Glomerular endothelial cell (primary cell): ENCODE data around the gene GIT2. TPM values are rescaled to one million over a fixed set of nuclear protein-coding genes. Genes with fewer than 3 reads are reported as not detected.
A peak's percentile ranks its signal among the peaks of the same experiment; 100 is the strongest.
"Not testable (repeated sequence)": the region's sequence is repeated elsewhere in the genome, so short reads cannot be mapped to it uniquely, and the experiment has no call there.

Experiments used
- DNase-seq: peaks from one replicate; pipeline ENCODE4 v3.0.0-alpha.2; 2011; ENCODE audit warnings: low read depth, low spot score; ENCODE audit errors: extremely low read depth
- total RNA-seq: library from RNA; depleted of rRNA; stranded (reverse); fragments of >200 nt; gene quantifications from 2 replicates; pipeline ENCODE4 v1.2.3, GENCODE V29; 2015

The GIT2 gene
- total RNA-seq, 1 donor from 2014 or later = 65.6 TPM

- no peak for DNase-seq
These were observed 99.1 kb downstream of the GIT2 start for GRCh38 chr12:109897029-109897428.

DNA sequence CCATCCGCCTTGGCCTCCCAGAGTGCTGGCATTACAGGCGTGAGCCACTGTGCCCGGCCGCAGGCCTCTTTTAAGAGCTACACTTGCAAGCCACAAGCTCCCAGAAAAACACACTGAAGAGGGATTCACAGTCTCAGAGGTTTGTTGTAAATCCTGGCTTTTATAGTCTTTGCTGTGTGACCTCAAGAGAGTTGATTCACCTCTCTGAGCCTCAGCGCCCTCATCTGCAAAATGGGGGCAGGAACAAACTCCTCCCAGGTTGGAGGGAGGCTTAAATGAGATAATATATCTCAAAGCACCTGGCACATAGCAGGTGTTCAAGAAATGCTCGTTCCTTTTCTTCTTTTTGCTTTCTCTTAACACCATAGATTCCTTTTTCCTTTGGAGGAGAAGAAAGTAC, 100.0 kb downstream of the GIT2 start:
- DNase-seq = no peak

DNA sequence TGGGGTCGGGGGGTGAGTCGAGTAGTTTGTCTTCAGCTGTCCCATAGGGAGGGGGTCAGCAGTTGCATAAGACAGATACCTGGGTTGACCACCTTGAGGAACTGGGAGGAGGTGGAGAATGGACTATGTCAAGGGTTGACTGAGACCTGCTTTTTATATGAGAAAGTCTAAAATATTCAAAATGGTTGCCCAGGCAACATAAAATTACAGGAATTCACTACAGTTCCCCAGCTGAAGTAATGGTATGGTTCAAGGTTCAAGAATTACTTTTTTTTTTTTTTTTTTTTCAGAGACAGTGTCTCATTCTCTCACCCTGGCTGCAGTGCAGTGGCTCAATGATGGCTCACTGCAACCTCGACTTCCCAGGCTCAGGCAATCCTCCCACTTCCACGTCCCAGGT, 101.2 kb downstream of the GIT2 start:
- DNase-seq = no peak

GRCh38 chr12:109893261-109893995, 102.7 kb downstream of the GIT2 start:
- no peak for DNase-seq

DNA sequence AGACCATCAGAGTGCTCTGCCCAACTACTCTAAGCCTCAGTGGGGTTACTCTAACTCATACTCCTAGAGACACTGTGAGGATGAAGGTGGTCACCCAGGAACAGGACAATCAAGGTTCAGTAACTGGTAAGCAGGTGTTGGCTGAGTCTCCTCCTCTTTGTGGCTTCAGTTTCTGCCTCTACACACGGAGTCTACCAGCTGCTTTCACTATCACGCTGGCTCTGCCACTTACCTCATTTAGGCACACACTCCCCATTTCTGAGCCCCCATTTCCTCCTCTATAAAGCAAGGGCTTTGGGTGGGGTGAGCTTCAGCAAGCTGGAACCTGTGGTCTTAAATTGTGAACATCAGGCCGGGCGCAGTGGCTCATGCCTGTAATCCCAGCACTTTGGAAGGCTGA, 103.4 kb downstream of the GIT2 start:
- DNase-seq = no peak

DNA sequence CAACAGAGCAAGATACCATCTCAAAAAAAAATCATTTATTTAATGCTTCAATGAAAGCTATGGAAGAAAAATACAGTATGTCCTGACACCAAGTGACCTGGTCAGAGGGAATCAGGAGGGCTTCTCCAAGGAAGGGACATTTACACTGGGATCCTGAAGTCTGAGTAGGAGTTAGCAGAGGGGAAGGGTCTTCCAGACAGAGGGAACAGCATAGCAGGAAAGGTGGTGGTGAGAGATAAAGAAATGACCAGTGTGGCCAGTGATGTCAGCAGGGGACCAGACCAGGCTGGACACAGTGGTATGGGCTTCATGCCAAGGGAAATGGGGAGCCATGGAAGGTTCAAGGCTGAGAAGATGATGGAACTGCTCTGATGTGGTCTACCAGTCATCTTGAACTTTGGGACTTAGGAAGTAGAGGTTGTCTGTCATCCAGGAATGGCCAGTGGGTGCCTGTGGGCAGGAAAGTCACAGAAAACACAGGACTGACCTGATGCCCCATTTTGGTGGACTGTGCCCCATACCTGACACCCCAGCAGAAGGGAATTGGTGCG, 103.9 kb downstream of the GIT2 start:
- DNase-seq = no peak

DNA sequence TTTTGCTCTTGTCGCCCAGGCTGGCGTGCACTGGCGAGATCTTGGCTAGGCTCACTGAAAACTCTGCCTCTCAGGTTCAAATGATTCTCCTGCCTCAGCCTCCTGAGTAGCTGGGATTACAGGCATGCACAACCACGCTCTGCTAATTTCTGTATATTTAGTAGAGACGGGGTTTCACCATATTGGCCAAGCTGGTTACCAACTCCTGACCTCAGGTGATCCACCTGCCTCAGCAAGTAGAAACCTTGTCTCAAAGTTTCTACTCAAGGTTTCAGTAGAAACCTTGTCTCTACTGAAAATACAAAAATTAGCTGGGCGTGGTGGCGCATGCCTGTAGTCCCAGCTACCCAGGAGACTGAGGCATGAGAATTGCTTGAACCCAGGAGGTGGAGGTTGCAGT, 104.4 kb downstream of the GIT2 start:
- DNase-seq = not testable (repeated sequence)

- DNase-seq = no peak
These were observed 105.5 kb downstream of the GIT2 start for GRCh38 chr12:109890620-109891170.

DNA sequence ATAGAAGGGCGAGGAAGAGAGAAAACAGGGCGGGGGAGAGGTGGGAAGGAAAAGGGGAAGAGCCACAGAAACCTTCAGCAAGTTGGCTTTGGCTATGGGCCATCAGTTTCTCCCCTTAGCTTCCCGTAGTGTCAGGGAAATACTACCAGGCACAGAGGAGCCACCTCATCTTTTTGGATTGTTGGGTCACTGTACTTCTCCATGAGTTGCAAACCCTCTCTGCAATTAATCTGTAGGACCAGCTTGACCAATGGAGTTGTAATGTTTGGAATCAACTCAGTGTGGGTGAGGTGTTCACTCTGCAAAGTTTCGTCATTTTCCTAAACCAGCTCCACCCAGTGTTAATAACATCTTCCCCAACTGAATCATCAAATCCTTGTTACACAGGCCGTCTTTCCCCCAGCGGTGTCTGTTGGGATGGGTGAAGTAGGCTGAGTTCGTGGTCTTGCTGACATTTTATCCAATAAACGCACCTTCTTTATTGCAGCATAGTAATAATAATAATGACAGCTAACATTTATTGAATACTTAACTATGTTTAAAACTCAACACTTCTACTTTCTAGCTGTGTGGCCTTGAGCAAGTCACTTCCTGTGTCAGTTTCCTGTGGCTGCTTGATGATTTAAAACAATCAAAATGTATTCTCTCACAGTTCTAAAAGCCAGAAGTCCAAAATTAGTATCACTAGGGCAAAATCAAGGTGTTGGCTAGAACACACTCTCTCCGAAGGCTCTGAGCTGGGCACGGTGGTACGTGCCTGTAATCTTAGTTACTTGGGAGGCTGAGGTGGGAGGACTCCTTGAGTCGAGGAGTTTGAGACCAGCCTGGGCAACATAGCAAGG, 107.8 kb downstream of the GIT2 start:
- peak; percentile 56 for DNase-seq

DNA sequence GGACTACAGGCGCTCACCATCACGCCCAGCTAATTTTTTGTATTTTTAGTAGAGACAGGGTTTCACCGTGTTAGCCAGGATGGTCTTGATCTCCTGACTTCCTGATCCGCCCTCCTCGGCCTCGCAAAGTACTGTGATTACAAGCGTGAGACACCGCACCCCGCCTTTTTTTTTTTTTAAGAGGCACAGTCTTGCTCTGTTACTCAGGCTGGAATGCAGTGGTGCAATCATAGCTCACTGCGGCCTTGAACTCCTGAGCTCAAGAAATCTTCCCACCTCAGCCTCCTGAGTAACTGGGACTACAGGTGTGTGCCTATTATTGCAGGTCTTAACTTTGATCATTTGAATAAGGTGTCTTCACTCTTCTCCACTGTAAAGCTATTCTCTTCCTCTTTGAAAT, 110.6 kb downstream of the GIT2 start:
- DNase-seq = no peak

DNA sequence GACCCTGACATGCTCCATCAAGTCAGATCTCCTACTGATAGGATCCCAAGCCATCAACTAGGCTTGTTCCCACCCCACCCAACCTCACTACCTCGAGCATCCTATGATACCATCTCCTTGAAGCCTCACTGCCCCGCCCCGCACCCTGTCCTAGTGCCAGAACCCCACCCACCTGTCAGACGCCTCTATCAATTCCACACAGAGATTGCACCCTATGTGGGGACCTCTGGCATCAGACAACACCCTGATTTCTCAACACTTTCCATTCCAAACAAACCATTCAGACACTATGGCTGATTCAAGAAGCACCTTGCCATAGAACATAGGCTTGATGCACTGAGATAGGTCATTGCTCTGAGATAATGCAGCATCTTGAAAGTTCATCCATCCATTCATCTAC, 112.7 kb downstream of the GIT2 start:
- DNase-seq = no peak

DNA sequence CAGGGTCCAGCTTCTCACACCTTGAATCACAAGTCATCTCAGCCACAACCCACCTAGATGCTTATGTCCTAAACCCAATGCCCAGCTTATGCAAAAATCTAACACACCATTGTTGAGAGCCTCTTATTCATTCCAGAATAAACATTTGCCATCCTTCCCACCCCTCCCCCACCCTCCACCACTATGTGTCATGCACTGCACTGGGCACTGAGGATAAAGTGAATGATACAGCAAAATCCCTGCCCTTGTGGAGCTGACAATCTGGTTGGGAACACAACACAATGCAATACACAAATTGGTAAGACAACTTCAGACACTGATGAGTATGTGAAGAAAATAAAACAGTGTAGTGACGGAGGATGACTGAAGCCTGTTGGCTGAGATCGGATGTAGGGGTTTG, 114.4 kb downstream of the GIT2 start:
- no peak for DNase-seq

GRCh38 chr12:109880938-109881337, 115.2 kb downstream of the GIT2 start:
- DNase-seq = no peak

DNA sequence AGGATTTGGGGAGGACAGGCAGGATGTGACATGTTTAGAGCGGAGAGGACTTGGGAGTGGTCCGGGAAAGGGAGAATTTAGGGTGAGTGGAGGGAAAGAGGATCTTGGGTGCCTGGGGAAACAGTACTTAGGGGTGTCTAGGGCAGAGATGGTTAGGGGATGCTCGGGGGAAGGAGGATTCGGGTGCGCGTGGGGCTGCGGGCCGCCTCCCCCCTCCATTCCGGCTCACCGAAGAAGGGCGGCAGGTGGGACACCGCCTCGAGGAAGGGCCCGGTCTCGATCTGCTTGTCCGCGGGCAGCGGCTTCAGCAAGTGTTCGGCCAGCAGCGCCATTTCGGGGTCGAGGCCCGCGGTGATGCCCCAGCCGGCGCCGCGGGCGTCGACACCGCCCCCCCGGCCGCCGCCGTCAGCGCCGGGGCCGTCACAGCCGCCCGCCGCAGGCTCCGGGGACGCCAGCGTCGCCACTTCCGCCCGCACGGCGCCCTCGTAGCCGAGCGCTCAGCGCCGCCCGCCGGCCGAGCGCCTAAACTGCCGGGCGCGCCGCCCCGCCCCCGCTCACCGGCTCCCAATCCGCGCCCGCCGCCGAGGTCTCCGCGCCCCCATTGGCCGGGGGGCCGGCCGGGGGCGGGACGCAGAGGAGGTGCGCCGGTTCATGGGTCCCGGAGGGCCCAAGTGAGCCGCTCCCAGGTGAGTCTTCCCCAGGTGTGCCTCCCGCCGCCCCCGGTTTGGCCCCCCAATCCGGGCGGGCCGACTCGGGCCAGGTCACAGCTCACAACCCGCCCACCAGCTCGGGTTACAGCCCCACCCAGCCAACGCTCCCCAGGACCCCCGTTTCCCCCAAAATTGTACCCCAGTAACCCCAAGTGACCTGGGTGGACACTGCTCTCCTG, 115.9 kb downstream of the GIT2 start, which contains the start of gene GLTP:
GLTP (minus strand) TSS at position 499 of the 889 bp plus-strand sequence; CDS start at position 332, 167 bp downstream.
- DNase-seq = no peak

Other genes with a start within 250 kb of the GIT2 start
- 5.9 and 7.1 TPM in 2 replicates for gene TRPV4, start 163.0 kb downstream of the GIT2 start, total RNA-seq
- 56.5 and 57.7 TPM in 2 replicates for gene GLTP, start 115.8 kb downstream of the GIT2 start, total RNA-seq
- 10.5 and 23.2 TPM in 2 replicates for gene TCHP, start 96.1 kb downstream of the GIT2 start, total RNA-seq
- 33.3 and 62.4 TPM in 2 replicates for gene ANKRD13A, start 3.1 kb upstream of the GIT2 start, total RNA-seq
- 14.2 and 40.6 TPM in 2 replicates for gene C12orf76, start 52.2 kb upstream of the GIT2 start, total RNA-seq
- gene IFT81, start 128.0 kb upstream of the GIT2 start, total RNA-seq = 10.4 and 11.4 TPM in 2 replicates